ENCODE results near the gene ARHGEF3. TPM values are rescaled to one million over a fixed set of nuclear protein-coding genes. Genes with fewer than 3 reads are reported as not detected.
A peak's percentile ranks its signal among the peaks of the same experiment; 100 is the strongest.

The ARHGEF3 gene
- total RNA-seq (10 to 100 TPM; 23.5 to 48.1 (median 39.5) TPM), polyA plus RNA-seq (10 to 100 TPM; 23.9 to 48.2 TPM)
- long read RNA-seq, donor 1, transcript ARHGEF3-201 (10 exons, 3,602 nt): minor isoform, 9 of 55 reads
- long read RNA-seq, donor 1, transcript ARHGEF3-202 (13 exons, 3,639 nt): major isoform, 11 of 55 reads
- long read RNA-seq, donor 1, partial matches to known transcripts: 16 of 55 reads
- long read RNA-seq, donor 1, other reads (novel, unspliced or antisense): 15 of 55 reads
- long read RNA-seq, donor 2, partial matches to known transcripts: 0 of 3 reads
- long read RNA-seq, donor 2, other reads (novel, unspliced or antisense): 0 of 3 reads
- long read RNA-seq, donor 3, transcript ARHGEF3-202 (13 exons, 3,639 nt): major isoform, 10 of 28 reads
- long read RNA-seq, donor 3, partial matches to known transcripts: 4 of 28 reads
- long read RNA-seq, donor 3, other reads (novel, unspliced or antisense): 9 of 28 reads

GRCh38 chr3:56801662-56802377 is at the start of gene ARHGEF3:
Gene ARHGEF3 (minus strand): TSS chr3:56801949. CDS start chr3:56801798, 151 bp downstream.
- H3K4me3 ChIP-seq: peak within 1 kb of the TSS; percentile 75
- H3K27me3 ChIP-seq: no peaks in the 10 kb centered on the region
- H3K4me1 ChIP-seq (ENCODE audit: insufficient read depth): peaks cover 2% of the 10 kb centered on the region
- intact Hi-C loops (cut with DNase I): loop anchor here (2.0 to 10.0 kb wide), 4 partner anchors 99 to 185 kb away; no protein-coding TSS in a partner anchor
- no peak for TF ChIP-seq CTCF (IDR thresholded peaks at IDR 0.05)
- TF ChIP-seq POLR2A (IDR thresholded peaks at IDR 0.05): peak; percentile 90
- no peak for TF ChIP-seq EP300 (IDR thresholded peaks at IDR 0.05)
- WGBS, 3 donors: 0 to 1% (median 1%) methylated on average over 59 to 60 of the region's 60 CpGs
- peak within 1 kb of the TSS; percentile 45 to 68 for H3K27ac ChIP-seq
- H3K9me3 ChIP-seq: no peaks in the 10 kb centered on the region
- no peaks in the 10 kb centered on the region for H3K36me3 ChIP-seq
- peak; percentile 83 to 92 (median 90) for DNase-seq

GRCh38 chr3:56849698-56850097 is 47.9 kb upstream of the ARHGEF3 start:
- no peak for DNase-seq
- TF ChIP-seq POLR2A (IDR thresholded peaks at IDR 0.05) (no peak), EP300 (IDR thresholded peaks at IDR 0.05) (no peak), CTCF (IDR thresholded peaks at IDR 0.05) (no peak)
- Histone ChIP-seq H3K4me1 (ENCODE audit: insufficient read depth) (no peaks in the 10 kb centered on the region), H3K27me3 (no peaks in the 10 kb centered on the region), H3K9me3 (no peaks in the 10 kb centered on the region), H3K36me3 (no peaks in the 10 kb centered on the region), H3K27ac (no peak overlapping the region), H3K4me3 (no peak overlapping the region)
- WGBS, 3 donors: 81 to 88% (median 87%) methylated on average over 7 of the region's 7 CpGs
- intact Hi-C loops (cut with DNase I): loop anchor here in 1 of 4 donors (10.0 kb wide), 1 partner anchor 65 kb away; no protein-coding TSS in a partner anchor

- no peak for TF ChIP-seq CTCF (IDR thresholded peaks at IDR 0.05)
- H3K36me3 ChIP-seq: no peaks in the 10 kb centered on the region
- no peaks in the 10 kb centered on the region for H3K27me3 ChIP-seq
- DNase-seq: no peak
- WGBS, 3 donors: 83 to 86% (median 85%) methylated on average over 2 of the region's 2 CpGs
- H3K4me1 ChIP-seq (ENCODE audit: insufficient read depth): no peaks in the 10 kb centered on the region
- H3K27ac ChIP-seq: no peak overlapping the region
- no peaks in the 10 kb centered on the region for H3K9me3 ChIP-seq
- H3K4me3 ChIP-seq: no peak overlapping the region
- intact Hi-C loops (cut with DNase I): no loop called here
Observed at GRCh38 chr3:56845505-56845904, 43.8 kb upstream of the ARHGEF3 start.

- Histone ChIP-seq H3K27me3 (no peaks in the 10 kb centered on the region), H3K4me3 (no peak overlapping the region), H3K36me3 (no peaks in the 10 kb centered on the region), H3K27ac (no peak overlapping the region), H3K4me1 (ENCODE audit: insufficient read depth) (no peaks in the 10 kb centered on the region), H3K9me3 (no peaks in the 10 kb centered on the region)
- intact Hi-C loops (cut with DNase I): no loop called here
- no peak for TF ChIP-seq CTCF (IDR thresholded peaks at IDR 0.05)
- TF ChIP-seq EP300 (IDR thresholded peaks at IDR 0.05): no peak
- no peak for TF ChIP-seq POLR2A (IDR thresholded peaks at IDR 0.05)
- no peak for DNase-seq
Observed at GRCh38 chr3:56844536-56844935, 42.8 kb upstream of the ARHGEF3 start.

Data from ovary (tissue), 10 donors.